ENCODE data around the gene CEP170B. TPM values are rescaled to one million over a fixed set of nuclear protein-coding genes. Genes with fewer than 3 reads are reported as not detected.
A peak's percentile ranks its signal among the peaks of the same experiment; 100 is the strongest.

CEP170B gene
- total RNA-seq, 4 donors from 2014 or later = 1.2 to 28.8 (median 8.3) TPM

- intact Hi-C loops (cut with DNase I; ENCODE audit: low total_unique reads) = no loop called here
- Histone ChIP-seq H3K4me1 (peaks cover 0 to 5% of the 10 kb centered on the region in 2 donors), H3K36me3 (no peaks in the 10 kb centered on the region), H3K27me3 (no peaks in the 10 kb centered on the region), H3K4me3 (peak overlapping the region; percentile 41 to 58), H3K27ac (peak overlapping the region; percentile 22 to 63), H3K9me3 (no peaks in the 10 kb centered on the region)
- TF ChIP-seq CTCF (IDR thresholded peaks at IDR 0.05) (no peak), POLR2A (IDR thresholded peaks at IDR 0.05) (no peak)
- peak; percentile 66 to 73 for DNase-seq
Observed at GRCh38 chr14:104865631-104866441, 768 bp downstream of the CEP170B start.

GRCh38 chr14:104866451-104867370 is 1.6 kb downstream of the CEP170B start:
- Histone ChIP-seq H3K9me3 (no peaks in the 10 kb centered on the region), H3K27ac (no peak overlapping the region)

GRCh38 chr14:104867371-104868059 is 2.4 kb downstream of the CEP170B start:
- Histone ChIP-seq H3K4me3 (no peak overlapping the region), H3K27ac (no peak overlapping the region), H3K4me1 (peaks cover 0 to 5% of the 10 kb centered on the region in 2 donors), H3K9me3 (no peaks in the 10 kb centered on the region), H3K27me3 (no peaks in the 10 kb centered on the region), H3K36me3 (no peaks in the 10 kb centered on the region)
- peak in 1 of 2 donors; percentile 11 for DNase-seq
- TF ChIP-seq POLR2A (IDR thresholded peaks at IDR 0.05) = no peak
- no peak for TF ChIP-seq CTCF (IDR thresholded peaks at IDR 0.05)
- intact Hi-C loops (cut with DNase I; ENCODE audit: low total_unique reads) = no loop called here

More at GRCh38 chr14:104866451-104867370, 1.6 kb downstream of the CEP170B start:
- H3K4me1 ChIP-seq = peaks cover 0 to 5% of the 10 kb centered on the region in 2 donors
- no peaks in the 10 kb centered on the region for H3K36me3 ChIP-seq
- DNase-seq = no peak
- no peaks in the 10 kb centered on the region for H3K27me3 ChIP-seq
- intact Hi-C loops (cut with DNase I; ENCODE audit: low total_unique reads) = no loop called here
- no peak for TF ChIP-seq CTCF (IDR thresholded peaks at IDR 0.05)
- no peak for TF ChIP-seq POLR2A (IDR thresholded peaks at IDR 0.05)
- peak overlapping the region; percentile 41 to 58 for H3K4me3 ChIP-seq

GRCh38 chr14:104868060-104868740 is 3.1 kb downstream of the CEP170B start:
- intact Hi-C loops (cut with DNase I; ENCODE audit: low total_unique reads) = no loop called here
- H3K9me3 ChIP-seq = no peaks in the 10 kb centered on the region
- H3K4me3 ChIP-seq = no peak overlapping the region
- DNase-seq = peak in 1 of 2 donors; percentile 13
- H3K4me1 ChIP-seq = peaks cover 0 to 5% of the 10 kb centered on the region in 2 donors
- H3K27ac ChIP-seq = no peak overlapping the region
- H3K36me3 ChIP-seq = no peaks in the 10 kb centered on the region
- TF ChIP-seq CTCF (IDR thresholded peaks at IDR 0.05) (no peak), POLR2A (IDR thresholded peaks at IDR 0.05) (no peak)
- H3K27me3 ChIP-seq = no peaks in the 10 kb centered on the region

All from uterus (tissue), 4 donors.